Measurements from ENCODE around the gene DIP2C. TPM values are rescaled to one million over a fixed set of nuclear protein-coding genes. Genes with fewer than 3 reads are reported as not detected.

The DIP2C gene
- total RNA-seq, 1 donor from 2014 or later, result 52.6 TPM

- Mint-ChIP-seq H3K4me1 (ENCODE audit: low read depth, unreplicated experiment) (peaks cover 31% of the 10 kb centered on the region), H3K27me3 (ENCODE audit: unreplicated experiment) (peaks cover 7% of the 10 kb centered on the region), H3K4me3 (ENCODE audit: unreplicated experiment) (no peak overlapping the region), H3K36me3 (ENCODE audit: unreplicated experiment) (peaks cover 23% of the 10 kb centered on the region), H3K27ac (ENCODE audit: unreplicated experiment) (no peak overlapping the region), H3K9me3 (ENCODE audit: unreplicated experiment) (peaks cover 17% of the 10 kb centered on the region)
- TF ChIP-seq, protein P1, sequence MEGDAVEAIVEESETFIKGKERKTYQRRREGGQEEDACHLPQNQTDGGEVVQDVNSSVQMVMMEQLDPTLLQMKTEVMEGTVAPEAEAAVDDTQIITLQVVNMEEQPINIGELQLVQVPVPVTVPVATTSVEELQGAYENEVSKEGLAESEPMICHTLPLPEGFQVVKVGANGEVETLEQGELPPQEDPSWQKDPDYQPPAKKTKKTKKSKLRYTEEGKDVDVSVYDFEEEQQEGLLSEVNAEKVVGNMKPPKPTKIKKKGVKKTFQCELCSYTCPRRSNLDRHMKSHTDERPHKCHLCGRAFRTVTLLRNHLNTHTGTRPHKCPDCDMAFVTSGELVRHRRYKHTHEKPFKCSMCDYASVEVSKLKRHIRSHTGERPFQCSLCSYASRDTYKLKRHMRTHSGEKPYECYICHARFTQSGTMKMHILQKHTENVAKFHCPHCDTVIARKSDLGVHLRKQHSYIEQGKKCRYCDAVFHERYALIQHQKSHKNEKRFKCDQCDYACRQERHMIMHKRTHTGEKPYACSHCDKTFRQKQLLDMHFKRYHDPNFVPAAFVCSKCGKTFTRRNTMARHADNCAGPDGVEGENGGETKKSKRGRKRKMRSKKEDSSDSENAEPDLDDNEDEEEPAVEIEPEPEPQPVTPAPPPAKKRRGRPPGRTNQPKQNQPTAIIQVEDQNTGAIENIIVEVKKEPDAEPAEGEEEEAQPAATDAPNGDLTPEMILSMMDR (IDR thresholded peaks at IDR 0.05; ENCODE audit: partially characterized antibody, unreplicated experiment), result no peak
- no peak for DNase-seq
Observed at GRCh38 chr10:567869-568268, 121.6 kb downstream of the DIP2C start.

DNA sequence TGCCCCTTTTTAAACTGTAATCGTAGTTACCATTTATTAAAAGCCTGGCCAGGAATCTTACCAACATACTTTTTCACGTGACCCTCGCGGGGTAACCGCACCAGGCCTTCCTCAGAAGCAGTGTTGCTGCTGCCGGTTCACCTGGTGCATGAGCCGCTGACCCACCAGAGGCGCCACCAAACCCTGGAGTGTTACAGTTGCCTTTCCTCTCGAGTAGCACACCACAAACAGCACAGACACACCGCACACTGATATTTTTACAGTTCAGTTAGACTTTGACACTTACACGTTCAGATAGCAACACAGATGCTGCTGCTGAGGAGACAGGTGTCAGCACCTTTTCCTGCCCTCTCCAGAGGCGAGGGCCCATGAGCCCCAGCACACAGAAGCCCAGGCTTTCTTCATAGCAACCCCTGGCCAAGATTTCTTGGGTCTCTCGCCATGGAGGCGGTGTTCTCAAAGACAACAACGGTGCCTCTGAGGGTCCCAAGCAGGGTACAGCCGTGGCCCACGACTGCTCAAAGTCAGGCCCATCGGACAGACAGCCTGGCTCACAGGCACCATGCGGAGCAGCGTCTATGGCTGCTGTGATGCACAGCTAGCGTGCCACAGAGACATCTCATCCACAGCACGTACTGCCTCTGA lies 123.1 kb downstream of the DIP2C start:
- DNase-seq, result no peak
- Mint-ChIP-seq H3K27ac (ENCODE audit: unreplicated experiment) (no peak overlapping the region), H3K27me3 (ENCODE audit: unreplicated experiment) (peaks cover 7% of the 10 kb centered on the region), H3K36me3 (ENCODE audit: unreplicated experiment) (peaks cover 23% of the 10 kb centered on the region), H3K4me1 (ENCODE audit: low read depth, unreplicated experiment) (peaks cover 31% of the 10 kb centered on the region), H3K9me3 (ENCODE audit: unreplicated experiment) (peaks cover 21% of the 10 kb centered on the region), H3K4me3 (ENCODE audit: unreplicated experiment) (no peak overlapping the region)
- TF ChIP-seq, protein P1 (IDR thresholded peaks at IDR 0.05; ENCODE audit: partially characterized antibody, unreplicated experiment), result no peak

GRCh38 chr10:565676-566075 lies 123.8 kb downstream of the DIP2C start:
- no peak for DNase-seq
- Mint-ChIP-seq H3K4me1 (ENCODE audit: low read depth, unreplicated experiment) (peaks cover 34% of the 10 kb centered on the region), H3K27ac (ENCODE audit: unreplicated experiment) (no peak overlapping the region), H3K27me3 (ENCODE audit: unreplicated experiment) (peaks cover 5% of the 10 kb centered on the region), H3K4me3 (ENCODE audit: unreplicated experiment) (no peak overlapping the region), H3K9me3 (ENCODE audit: unreplicated experiment) (peaks cover 23% of the 10 kb centered on the region), H3K36me3 (ENCODE audit: unreplicated experiment) (peaks cover 23% of the 10 kb centered on the region)
- TF ChIP-seq, protein P1 (IDR thresholded peaks at IDR 0.05; ENCODE audit: partially characterized antibody, unreplicated experiment), result no peak

DNA sequence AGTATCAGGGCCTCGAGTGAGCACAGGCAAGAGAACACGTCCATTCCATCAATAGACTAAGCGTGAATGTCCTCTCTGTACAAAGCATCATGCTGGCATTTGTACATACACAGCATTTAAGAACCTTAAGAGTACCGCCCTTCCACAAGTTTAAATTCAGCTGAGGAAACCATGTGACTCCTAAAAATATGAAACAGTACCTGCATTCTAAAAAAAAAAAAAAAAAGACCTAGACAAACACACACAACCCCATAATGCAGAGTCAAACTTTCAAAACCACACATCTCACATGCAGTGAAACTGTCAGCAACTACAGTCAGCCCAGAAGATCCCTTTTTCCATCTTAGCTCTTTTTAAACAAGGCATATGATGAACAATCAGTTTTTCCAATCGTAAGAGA lies 124.3 kb downstream of the DIP2C start:
- peaks cover 3% of the 10 kb centered on the region for H3K27me3 Mint-ChIP-seq (ENCODE audit: unreplicated experiment)
- peaks cover 39% of the 10 kb centered on the region for H3K4me1 Mint-ChIP-seq (ENCODE audit: low read depth, unreplicated experiment)
- H3K4me3 Mint-ChIP-seq (ENCODE audit: unreplicated experiment), result no peak overlapping the region
- DNase-seq, result no peak
- TF ChIP-seq, protein P1 (IDR thresholded peaks at IDR 0.05; ENCODE audit: partially characterized antibody, unreplicated experiment), result no peak
- H3K36me3 Mint-ChIP-seq (ENCODE audit: unreplicated experiment), result peaks cover 23% of the 10 kb centered on the region
- H3K27ac Mint-ChIP-seq (ENCODE audit: unreplicated experiment), result no peak overlapping the region
- H3K9me3 Mint-ChIP-seq (ENCODE audit: unreplicated experiment), result peaks cover 21% of the 10 kb centered on the region

- no peak overlapping the region for H3K4me3 Mint-ChIP-seq (ENCODE audit: unreplicated experiment)
- H3K27ac Mint-ChIP-seq (ENCODE audit: unreplicated experiment), result no peak overlapping the region
- H3K9me3 Mint-ChIP-seq (ENCODE audit: unreplicated experiment), result peaks cover 21% of the 10 kb centered on the region
- TF ChIP-seq, protein P1 (IDR thresholded peaks at IDR 0.05; ENCODE audit: partially characterized antibody, unreplicated experiment), result no peak
- peaks cover 23% of the 10 kb centered on the region for H3K36me3 Mint-ChIP-seq (ENCODE audit: unreplicated experiment)
- no peak for DNase-seq
- peaks cover 3% of the 10 kb centered on the region for H3K27me3 Mint-ChIP-seq (ENCODE audit: unreplicated experiment)
- peaks cover 43% of the 10 kb centered on the region for H3K4me1 Mint-ChIP-seq (ENCODE audit: low read depth, unreplicated experiment)
Observed at GRCh38 chr10:563827-564226, 125.6 kb downstream of the DIP2C start.

Measured in glutamatergic neuron (in vitro differentiated cells).